SK-N-SH (cell line): ENCODE results near the gene PLXNB3.

Experiments
- NRF1 ChIP-seq: IDR thresholded peaks from 2 replicates; pipeline ENCODE4 v1.6.1; 2012; ENCODE audit warnings: low read depth, mild to moderate bottlenecking, low read length
- PBX3 ChIP-seq: IDR thresholded peaks from 2 replicates; pipeline ENCODE4; 2012
- POLR2AphosphoS5 ChIP-seq: IDR thresholded peaks from 2 replicates; pipeline ENCODE4 v1.6.1; 2012; ENCODE audit warnings: low read depth, low read length
- TF ChIP-seq, protein P1 (sequence below): fragments of 200-600 bp; sonication (generic); IDR thresholded peaks from 2 replicates; pipeline ENCODE4 v1.6.1; 2017; ENCODE audit warnings: antibody characterized with exemption, mild to moderate bottlenecking, moderate library complexity

DNA sequence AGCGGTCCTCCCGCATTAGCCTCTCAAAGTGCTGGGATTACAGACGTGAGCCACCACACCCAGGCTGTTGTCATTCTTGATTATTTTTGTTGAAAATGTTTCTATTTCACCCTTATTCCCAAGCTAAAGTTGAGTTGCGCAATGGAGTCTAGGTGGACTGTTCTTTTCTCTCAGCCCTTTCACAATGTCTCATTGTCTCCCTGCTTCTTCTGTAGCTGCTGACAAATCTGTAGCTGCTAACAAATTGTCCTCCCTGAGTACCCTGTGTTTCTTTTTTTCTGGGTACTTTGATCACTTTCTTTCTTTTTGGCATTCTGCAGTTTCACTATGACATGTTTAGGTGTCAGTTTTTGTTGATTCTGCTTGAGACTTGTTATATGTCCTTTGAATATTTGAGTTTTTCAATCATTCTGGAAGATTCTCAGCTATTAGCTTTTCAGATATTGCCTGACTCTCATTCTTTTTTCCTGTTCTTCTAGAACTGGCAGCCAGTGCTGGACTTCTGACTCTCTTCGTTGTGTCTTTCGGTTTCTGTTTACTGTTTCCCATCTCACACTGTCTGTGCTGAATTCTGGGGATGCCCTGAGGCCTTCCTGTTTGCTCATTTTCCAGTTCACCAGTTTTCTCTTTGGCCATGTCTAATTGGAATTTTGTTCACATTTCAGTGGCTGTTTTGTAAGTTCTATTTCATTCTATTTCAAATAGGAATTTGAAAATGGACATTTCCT is 32.8 kb upstream of the PLXNB3 start:
- TF ChIP-seq NRF1 (no peak), POLR2AphosphoS5 (no peak), PBX3 (no peak)
- TF ChIP-seq, protein P1, sequence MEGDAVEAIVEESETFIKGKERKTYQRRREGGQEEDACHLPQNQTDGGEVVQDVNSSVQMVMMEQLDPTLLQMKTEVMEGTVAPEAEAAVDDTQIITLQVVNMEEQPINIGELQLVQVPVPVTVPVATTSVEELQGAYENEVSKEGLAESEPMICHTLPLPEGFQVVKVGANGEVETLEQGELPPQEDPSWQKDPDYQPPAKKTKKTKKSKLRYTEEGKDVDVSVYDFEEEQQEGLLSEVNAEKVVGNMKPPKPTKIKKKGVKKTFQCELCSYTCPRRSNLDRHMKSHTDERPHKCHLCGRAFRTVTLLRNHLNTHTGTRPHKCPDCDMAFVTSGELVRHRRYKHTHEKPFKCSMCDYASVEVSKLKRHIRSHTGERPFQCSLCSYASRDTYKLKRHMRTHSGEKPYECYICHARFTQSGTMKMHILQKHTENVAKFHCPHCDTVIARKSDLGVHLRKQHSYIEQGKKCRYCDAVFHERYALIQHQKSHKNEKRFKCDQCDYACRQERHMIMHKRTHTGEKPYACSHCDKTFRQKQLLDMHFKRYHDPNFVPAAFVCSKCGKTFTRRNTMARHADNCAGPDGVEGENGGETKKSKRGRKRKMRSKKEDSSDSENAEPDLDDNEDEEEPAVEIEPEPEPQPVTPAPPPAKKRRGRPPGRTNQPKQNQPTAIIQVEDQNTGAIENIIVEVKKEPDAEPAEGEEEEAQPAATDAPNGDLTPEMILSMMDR: no peak
